Uterus (tissue), 4 donors: ENCODE data around the gene CLCA2. TPM values are rescaled to one million over a fixed set of nuclear protein-coding genes. Genes with fewer than 3 reads are reported as not detected.

Experiments used
- DNase-seq, 2 donors: peaks; one replicate each; pipeline ENCODE4 v3.0.0-alpha.2; 2019 to 2020
- H3K27ac ChIP-seq, 2 donors: fragments of 200-600 bp; sonication (generic); 1 replicate in 1 of 2; 2 replicates in 1 of 2; pipeline ENCODE4 v1.5.1; 2016 to 2018
- H3K27me3 ChIP-seq, 2 donors: fragments of 200-600 bp; sonication (generic); one replicate each; pipeline ENCODE4 v1.5.1; 2018 to 2019; ENCODE audit warnings: control low read depth in 1 of 2
- H3K36me3 ChIP-seq, 2 donors: fragments of 200-600 bp; sonication (generic); one replicate each; pipeline ENCODE4 v1.5.1; 2019; ENCODE audit warnings: control low read depth in 1 of 2
- H3K4me1 ChIP-seq, 2 donors: fragments of 200-600 bp; sonication (generic); one replicate each; pipeline ENCODE4 v1.5.1; 2018 to 2019; ENCODE audit warnings: control low read depth in 1 of 2
- H3K4me3 ChIP-seq, 2 donors: fragments of 200-600 bp; sonication (generic); 1 replicate in 1 of 2; 2 replicates in 1 of 2; pipeline ENCODE4 v1.5.1; 2018 to 2019; ENCODE audit warnings: mild to moderate bottlenecking in 1 of 2
- H3K9me3 ChIP-seq, 2 donors: fragments of 200-600 bp; sonication (generic); one replicate each; pipeline ENCODE4 v1.5.1; 2019; ENCODE audit warnings: control low read depth in 1 of 2
- CTCF ChIP-seq, 4 experiments: fragments of 200-600 bp in 2 of 4; fragments of 450-650 bp in 2 of 4; sonication (generic) in 2 of 4; IDR thresholded peaks; one replicate each; pipeline ENCODE4 v1.5.1; 2016 to 2019; ENCODE audit warnings: antibody characterized with exemption in 4 of 4, mild to moderate bottlenecking in 2 of 4, moderate library complexity in 1 of 4
- POLR2A ChIP-seq, 2 donors: fragments of 450-650 bp; IDR thresholded peaks; one replicate each; pipeline ENCODE4 v1.6.1; 2016; ENCODE audit warnings: antibody characterized with exemption in 2 of 2, mild to moderate bottlenecking in 1 of 2, moderate library complexity in 1 of 2
- intact Hi-C: fragments of 100-400 bp; cut with DNase I; formaldehyde crosslinking; loops from one replicate; pipeline ENCODE4 v1.15.1; 2023; ENCODE audit warnings: low total_unique reads
- total RNA-seq, 4 donors: library from RNA; depleted of rRNA in 3 of 4; stranded (reverse); fragments of >200 nt in 3 of 4; gene quantifications; one replicate each; pipeline versions ENCODE4 v1.1.0 to v1.2.4, GENCODE V29; 2014 to 2023
- donor health status: DM: yes; HTN: yes; CAD: no.

The CLCA2 gene
- total RNA-seq, 4 donors from 2014 or later = not detected

GRCh38 chr1:86489242-86489878 lies 65.4 kb downstream of the CLCA2 start:
- intact Hi-C loops = no loop called here
- Histone ChIP-seq H3K36me3 (no peaks in the 10 kb centered on the region), H3K27ac (no peak overlapping the region), H3K9me3 (no peaks in the 10 kb centered on the region), H3K4me1 (no peaks in the 10 kb centered on the region), H3K27me3 (no peaks in the 10 kb centered on the region), H3K4me3 (no peak overlapping the region)
- no peak for DNase-seq
- no peak for TF ChIP-seq POLR2A (IDR thresholded peaks at IDR 0.05)
- TF ChIP-seq CTCF (IDR thresholded peaks at IDR 0.05) = no peak

GRCh38 chr1:86491171-86491950 lies 67.4 kb downstream of the CLCA2 start:
- no peak for TF ChIP-seq POLR2A (IDR thresholded peaks at IDR 0.05)
- no peak for TF ChIP-seq CTCF (IDR thresholded peaks at IDR 0.05)
- no peaks in the 10 kb centered on the region for H3K27me3 ChIP-seq
- H3K4me1 ChIP-seq = no peaks in the 10 kb centered on the region
- H3K4me3 ChIP-seq = no peak overlapping the region
- no peaks in the 10 kb centered on the region for H3K36me3 ChIP-seq
- intact Hi-C loops = no loop called here
- DNase-seq = no peak
- H3K27ac ChIP-seq = no peak overlapping the region
- H3K9me3 ChIP-seq = no peaks in the 10 kb centered on the region

- no peak for DNase-seq
- intact Hi-C loops = no loop called here
- TF ChIP-seq POLR2A (IDR thresholded peaks at IDR 0.05) = no peak
- TF ChIP-seq CTCF (IDR thresholded peaks at IDR 0.05) = no peak
- Histone ChIP-seq H3K27ac (no peak overlapping the region), H3K4me3 (no peak overlapping the region), H3K36me3 (no peaks in the 10 kb centered on the region), H3K4me1 (no peaks in the 10 kb centered on the region), H3K9me3 (no peaks in the 10 kb centered on the region), H3K27me3 (no peaks in the 10 kb centered on the region)
These were observed 74.3 kb downstream of the CLCA2 start for GRCh38 chr1:86498281-86498680.

GRCh38 chr1:86499987-86500593 lies 76.1 kb downstream of the CLCA2 start:
- peak overlapping the region; percentile 90 to 93 for H3K27ac ChIP-seq

More at GRCh38 chr1:86499987-86500593, 76.1 kb downstream of the CLCA2 start:
- H3K27me3 ChIP-seq = no peaks in the 10 kb centered on the region
- TF ChIP-seq POLR2A (IDR thresholded peaks at IDR 0.05) (no peak), CTCF (IDR thresholded peaks at IDR 0.05) (peak; percentile 42 to 56 (median 48))
- no peak for DNase-seq
- H3K9me3 ChIP-seq = no peaks in the 10 kb centered on the region
- intact Hi-C loops = loop anchor here (10.0 kb wide), 1 partner anchor 105 kb away; the partner anchor contains the start of gene ODF2L
- H3K36me3 ChIP-seq = no peaks in the 10 kb centered on the region
- H3K4me1 ChIP-seq = no peaks in the 10 kb centered on the region
- H3K4me3 ChIP-seq = no peak overlapping the region
